Measurements from ENCODE around the gene MYO16.
A peak's percentile ranks its signal among the peaks of the same experiment; 100 is the strongest.
"Not testable (repeated sequence)": the region's sequence is repeated elsewhere in the genome, so short reads cannot be mapped to it uniquely, and the experiment has no call there.

Gene MYO16

DNA sequence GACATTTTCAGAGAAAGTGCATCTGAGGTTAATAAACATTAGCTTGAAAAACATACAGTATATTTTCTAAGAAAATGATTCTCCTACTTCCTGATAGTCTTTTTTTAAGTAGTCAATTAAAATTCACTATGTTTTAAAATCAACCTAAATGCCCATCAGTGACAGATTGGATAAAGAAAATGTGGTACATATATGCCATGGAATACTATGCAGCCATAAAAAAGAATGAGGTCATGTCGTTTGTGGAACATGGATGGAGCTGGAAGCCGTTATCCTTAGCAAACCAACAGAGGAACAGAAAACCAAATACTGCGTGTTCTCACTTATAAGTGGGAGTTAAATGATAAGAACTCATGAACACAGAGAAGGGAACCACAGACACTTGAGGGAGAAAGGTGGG is 462.8 kb downstream of the MYO16 start:
- not testable (repeated sequence) for DNase-seq

DNA sequence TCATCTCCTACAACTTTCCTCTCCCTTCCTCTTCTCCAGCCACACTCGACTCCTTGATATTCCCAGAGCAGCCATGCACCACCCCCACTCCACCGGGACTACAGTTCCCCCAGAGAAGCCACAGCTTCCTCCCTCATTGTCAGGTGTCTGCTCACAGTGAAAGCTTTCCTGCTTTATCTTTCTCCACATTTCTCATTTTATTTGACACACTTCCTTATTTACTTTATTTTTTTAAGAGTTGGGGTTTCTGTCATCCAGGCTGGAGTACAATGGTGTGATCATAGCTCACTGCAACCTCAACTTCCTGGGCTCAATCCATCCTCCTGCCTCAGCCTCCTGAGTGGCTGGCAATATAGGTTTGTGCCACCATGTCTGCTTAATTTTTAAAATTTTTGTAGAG is 464.6 kb downstream of the MYO16 start:
- no peak for DNase-seq

DNA sequence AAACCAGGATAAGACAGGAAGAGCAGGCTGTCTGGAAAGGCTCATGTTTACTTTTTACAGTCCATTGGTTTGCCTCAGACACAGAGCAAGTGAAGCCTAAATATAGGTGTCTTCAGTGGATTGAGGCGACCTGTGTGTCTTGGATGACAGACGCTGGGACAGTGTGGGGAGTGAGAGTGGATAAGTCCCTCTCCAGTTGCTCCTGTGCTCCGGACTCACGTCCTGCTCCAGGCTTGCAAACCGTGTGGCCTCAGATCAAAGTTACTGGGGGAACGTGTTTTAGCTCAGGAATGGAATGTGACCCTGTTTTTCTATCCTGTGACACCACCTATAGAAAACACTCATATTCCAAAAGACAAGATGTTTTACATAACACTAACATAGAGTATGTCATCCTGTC is 465.7 kb downstream of the MYO16 start:
- DNase-seq = peak; percentile 68

DNA sequence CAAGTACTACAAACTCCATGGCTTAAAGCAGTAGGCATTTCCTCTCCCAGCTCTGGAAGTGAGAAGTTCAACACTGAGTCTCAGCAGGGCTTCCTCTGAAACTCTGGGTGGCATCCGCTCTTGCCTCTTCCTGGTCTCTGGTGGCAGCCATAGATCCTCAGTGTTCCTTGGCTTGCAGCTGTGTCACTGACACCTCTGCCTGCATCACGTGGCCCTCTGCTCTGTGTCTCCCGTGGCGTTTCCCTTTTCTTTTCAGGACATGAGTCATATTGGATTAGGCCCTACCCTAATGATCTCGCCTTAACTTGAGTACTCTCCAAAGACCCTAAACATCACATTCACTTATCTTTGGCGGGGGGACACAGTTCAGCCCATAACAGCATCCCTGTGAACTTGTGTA is 466.7 kb downstream of the MYO16 start:
- DNase-seq = no peak

GRCh38 chr13:109100705-109101304 is 471.4 kb downstream of the MYO16 start:
- peak; percentile 59 for DNase-seq

DNA sequence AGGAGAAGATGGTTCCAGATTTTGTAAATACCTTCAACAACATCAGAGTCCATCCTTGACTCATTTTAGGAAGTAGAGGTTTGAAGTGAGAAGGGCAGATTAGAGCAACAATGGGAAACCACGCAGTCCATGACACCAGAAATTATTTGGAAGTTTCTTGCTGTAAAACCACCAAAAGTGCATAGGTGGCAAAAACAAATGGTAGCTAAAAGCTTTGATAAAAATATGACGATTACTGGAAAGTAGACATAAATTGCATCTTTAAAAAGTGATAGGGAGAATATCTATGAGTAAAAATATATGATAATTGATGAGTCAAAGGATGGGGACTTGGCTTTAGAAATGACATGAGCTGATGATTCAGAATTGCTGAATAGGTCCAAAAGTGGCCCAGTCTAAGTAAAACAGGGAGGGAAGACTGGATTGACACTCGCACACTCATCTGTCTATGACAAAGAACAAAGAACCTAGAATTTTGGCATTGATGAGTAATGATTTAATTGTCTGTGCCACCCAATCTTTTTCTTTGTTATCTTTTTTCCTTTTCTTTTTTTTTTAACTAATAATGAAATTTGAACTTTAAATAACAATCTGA is 472.2 kb downstream of the MYO16 start:
- no peak for DNase-seq

DNA sequence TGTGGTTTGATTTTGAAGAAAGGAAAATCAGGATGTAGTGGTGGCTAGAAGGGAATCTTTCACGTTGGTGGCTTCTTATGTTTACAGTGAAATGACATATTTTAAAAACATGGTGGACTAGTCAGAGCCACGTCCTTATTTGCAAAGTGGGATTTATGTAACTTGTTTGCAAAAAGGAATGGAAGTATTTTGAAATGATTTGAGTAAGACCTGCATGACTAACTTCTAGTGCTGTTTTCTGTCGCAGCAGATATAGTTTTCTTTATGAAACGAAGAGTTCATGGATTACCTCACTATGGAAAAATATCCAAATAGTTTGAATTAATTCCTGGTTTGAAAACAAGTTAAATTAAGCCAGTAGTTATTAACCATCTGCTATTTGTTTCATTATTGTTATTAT is 476.5 kb downstream of the MYO16 start:
- DNase-seq = no peak

- DNase-seq = no peak
These were observed 480.7 kb downstream of the MYO16 start for GRCh38 chr13:109110159-109110558.

DNA sequence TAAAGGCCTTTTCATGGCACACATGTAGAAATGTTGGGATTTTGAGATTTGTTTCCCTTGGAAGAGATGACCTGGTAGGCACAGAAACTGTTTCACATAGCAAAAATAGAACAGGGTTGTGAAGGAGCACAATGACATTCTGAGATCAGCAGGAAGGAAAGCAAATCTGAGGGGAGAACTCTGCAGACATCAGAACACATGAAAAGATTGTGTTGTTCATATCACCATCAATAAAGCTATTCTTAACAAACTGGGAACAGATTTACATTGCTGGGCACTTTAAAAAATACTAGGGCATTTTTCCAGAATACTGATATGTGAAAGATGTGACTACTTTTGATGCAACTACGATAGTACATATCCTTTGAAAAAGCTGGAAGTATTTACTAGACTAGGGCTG is 481.7 kb downstream of the MYO16 start:
- DNase-seq = no peak

- no peak for DNase-seq
These were observed 484.0 kb downstream of the MYO16 start for GRCh38 chr13:109113427-109113826.

GRCh38 chr13:109114162-109114561 is 484.8 kb downstream of the MYO16 start:
- no peak for DNase-seq

DNA sequence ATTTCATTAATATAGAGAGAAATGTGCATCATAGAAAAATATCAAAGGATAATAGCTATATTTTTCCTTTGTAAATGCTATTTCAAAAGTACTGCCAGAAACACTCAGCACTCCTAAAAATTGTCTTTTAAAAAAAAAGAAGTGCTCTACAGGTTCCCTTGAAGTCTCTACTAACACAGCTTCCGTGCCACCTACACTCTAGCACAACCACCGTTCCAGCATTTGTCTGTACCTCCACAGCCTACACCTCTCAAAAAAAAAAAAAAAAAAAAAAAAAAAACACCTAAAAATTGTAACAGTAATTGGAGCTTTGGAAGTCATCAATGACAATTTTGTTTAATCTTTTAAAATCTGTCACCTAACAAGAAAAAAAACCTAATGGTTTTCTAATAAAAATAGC is 485.6 kb downstream of the MYO16 start:
- no peak for DNase-seq

DNA sequence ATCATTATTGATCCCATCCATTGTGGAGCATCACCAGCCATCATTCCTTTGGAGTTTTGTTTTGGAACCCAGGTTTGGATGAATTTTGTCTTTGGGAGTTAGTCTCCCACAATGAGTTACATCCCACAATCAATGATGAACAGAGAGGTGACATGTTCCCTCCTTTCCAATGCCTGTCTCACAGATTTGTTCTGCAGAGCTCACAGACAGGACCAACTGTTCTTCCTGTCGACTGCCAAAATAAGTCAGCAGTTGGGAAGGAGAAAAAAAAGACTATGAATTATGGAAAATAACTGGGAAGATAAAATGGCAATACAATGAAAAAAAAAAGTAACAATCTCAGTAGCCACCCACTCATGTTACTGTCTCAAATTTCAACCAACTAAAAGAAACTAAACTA is 489.1 kb downstream of the MYO16 start:
- DNase-seq = no peak

DNA sequence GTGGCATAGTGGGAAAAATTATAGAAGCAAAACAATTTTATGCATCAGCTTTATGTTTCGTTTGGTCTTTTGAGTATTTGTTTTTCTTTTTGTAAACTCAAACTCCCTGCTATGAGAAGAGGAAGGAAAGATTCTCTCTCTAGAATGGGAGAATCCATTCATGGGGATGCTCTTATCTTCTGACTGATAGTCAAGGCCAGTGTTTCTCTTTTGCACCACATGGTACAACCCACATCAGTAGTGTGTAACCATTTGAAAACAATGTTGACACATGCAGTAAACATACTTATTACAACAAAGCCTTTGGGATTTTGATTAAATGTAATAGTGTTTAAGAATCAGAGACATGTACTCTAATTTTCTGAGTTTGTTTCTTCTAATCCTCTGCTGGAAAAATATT is 490.5 kb downstream of the MYO16 start:
- DNase-seq = no peak

- DNase-seq = no peak
These were observed 492.4 kb downstream of the MYO16 start for GRCh38 chr13:109121826-109122225.

DNA sequence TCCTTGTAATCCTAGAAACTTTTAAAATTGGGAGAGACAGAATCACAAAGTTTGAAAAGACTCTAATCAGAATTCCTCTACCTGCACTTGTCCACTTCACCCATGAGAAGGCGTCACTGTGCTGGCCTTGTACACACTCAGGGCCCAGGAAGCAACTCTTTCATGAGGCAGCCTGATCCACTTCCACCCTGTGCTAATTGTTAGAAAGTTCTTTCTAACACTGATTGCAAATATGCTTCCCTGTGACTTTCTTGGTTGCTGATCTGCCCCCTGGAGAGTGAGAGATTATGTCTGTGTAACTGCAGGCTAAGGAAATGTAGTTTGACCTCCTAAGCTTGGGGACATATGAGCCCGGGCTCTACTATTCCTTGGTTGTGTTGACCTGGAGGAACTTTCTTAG is 494.6 kb downstream of the MYO16 start:
- DNase-seq = no peak

DNA sequence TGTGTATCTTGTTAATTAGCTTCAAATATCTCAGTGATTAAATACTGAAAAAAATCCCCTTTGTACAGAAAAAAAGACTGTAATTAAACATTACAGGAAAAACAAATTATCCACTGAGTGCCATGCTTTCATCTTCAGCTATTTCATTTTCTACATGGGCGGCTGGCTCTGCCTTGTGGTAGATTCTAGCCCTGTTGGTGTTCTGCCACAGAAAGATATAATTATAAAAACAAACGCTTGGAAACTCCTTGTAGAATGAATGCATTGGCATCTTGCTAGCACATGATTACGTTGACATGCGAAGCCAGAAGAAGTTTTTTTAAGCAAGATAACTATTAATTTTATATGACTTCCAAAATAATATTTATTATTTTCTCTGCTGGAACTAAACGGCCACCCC is 496.8 kb downstream of the MYO16 start:
- no peak for DNase-seq

DNA sequence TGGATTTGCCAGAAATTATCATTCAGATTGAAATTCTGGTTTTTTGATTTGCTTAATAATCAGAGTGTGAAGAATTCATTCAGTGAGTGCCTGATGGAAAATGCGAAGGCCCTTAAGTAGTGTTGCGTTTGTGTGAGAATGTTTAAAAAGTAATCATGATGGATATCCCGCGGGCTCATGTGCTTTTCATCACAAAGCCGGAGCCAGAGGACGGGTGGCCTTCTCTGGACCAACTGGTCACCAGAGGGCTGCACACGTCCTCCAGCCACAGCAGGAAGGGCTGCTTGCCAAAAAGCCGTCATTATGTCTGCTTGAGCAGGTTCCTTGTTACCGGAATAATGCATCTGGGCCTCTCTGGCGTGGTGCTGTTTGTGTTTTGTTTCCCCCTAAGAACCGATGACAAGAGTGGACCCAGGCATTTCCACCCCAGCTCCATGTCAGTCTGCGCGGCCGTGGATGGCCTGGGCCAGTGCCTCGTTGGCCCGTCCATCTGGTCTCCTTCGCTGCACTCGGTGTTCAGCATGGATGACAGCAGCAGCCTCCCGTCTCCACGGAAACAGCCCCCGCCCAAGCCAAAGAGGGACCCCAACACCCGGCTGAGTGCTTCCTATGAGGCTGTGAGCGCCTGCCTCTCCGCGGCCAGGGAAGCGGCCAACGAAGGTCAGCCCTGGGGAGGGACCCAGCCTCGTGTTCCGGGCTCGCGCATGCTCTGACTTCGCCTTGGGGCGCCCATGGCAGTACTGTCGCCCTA is 497.7 kb downstream of the MYO16 start:
- no peak for DNase-seq

DNA sequence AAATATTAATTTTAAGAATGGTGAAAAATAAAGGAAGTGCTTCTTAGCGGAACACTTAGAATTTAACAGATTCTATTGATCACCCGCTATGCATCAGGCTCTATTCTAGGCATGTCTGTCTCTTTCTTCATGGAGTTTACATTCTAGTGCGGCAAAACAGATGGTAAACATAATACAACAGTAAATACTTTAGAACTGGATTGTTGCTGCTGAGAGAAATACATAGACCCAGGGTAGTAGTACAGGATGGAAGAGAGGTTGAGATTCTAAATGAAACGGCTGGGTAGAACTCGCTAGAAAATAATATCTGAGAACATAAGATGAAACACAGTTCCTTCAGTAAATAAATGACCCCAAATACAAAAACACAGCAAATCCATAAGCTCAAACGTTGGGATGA is 498.7 kb downstream of the MYO16 start:
- DNase-seq = no peak

DNA sequence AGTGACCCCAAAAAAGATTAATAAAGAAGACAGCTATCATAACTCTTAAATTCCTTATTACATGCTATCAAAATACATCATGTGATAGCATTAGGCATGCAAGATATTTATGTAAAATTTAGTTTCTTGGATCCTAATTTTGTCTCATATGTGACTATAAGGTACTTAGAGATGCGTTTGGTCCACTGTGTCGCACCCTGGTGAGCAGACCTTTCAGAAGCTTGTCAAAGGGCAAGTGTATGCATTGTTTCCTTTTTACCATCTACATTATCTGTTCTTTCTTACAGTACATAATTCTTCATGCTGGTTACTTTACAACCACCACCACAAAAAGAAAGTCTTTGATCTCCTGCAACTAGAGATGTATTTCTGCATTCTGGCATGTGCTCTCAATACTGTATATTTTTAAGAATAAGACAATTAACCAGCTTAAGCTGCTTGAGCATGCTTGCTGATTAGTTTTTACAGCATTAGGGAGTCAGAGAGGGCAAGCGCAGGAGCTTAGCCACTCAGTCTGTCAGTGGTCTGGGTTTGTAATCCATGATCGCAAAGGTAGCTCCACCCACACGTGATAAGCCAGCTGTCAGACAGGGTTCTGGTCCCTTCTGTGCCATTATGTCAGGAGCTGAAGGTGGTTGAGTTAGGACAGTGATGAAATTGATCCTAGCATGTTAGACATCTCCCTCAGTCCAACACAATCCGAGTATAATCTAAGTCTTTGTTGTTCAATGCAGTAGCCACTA is 500.9 kb downstream of the MYO16 start:
- no peak for DNase-seq

DNA sequence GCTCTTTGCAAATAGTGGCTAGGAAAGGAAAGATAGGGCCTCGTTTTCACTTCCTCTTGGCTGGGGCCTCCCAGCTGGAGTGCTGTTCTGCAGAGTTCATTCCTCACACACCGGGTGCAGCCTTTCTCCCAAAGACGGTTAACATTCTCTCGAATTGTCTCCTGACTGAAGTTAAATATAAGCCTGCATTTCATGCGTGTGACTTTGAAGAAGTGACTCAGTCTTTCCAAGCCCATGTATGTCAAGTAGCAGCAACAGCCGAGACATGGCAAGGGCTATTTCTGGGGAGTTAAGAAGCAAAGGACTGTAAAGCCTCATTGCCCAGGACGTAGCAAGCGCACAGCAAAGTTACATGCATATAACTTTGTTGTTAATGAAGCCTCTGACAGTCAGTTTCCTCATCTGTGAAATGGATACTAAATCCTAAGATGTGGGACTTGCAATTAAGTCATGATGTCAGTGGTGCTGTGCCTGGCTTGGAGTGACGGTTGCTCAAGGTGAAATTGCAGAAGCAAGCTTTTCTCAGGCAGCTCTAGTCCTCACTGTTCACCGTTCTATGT is 502.4 kb downstream of the MYO16 start:
- DNase-seq = no peak

GRCh38 chr13:109135018-109135417 is 505.6 kb downstream of the MYO16 start:
- no peak for DNase-seq

GRCh38 chr13:109136873-109137272 is 507.5 kb downstream of the MYO16 start:
- DNase-seq = no peak

DNA sequence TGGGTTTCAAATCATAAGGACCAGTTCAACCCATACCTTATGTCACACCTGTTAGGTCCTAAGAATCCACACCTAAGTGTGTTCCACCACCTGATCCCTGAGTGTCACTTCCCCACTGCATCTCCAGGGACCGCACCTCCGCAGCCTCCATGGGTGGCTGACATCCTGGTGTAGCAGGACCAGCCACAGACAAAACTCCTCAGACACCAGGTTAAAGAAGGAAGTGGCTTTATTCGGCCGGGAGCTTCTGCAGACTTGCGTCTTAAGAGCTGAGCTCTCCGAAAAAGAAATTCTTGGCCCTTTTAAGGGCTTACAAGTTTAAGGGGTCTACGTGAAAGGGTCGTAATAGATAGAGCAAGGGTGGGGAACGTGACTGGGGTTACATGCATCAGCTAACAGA is 509.9 kb downstream of the MYO16 start:
- no peak for DNase-seq

Data from islet precursor cell (in vitro differentiated cells).